OCI-LY1 (cell line): Measurements from ENCODE around the gene ZBTB16.

Experiments used
- H2AFZ ChIP-seq: fragments of 200-600 bp; sonication (generic), shearing (Covaris generic); 2 replicates; pipeline ENCODE4 v1.6.0; 2014; ENCODE audit warnings: antibody characterized with exemption, mild to moderate bottlenecking, low read length
- H3F3A ChIP-seq: fragments of 200-600 bp; sonication (generic), shearing (Covaris generic); 2 replicates; pipeline ENCODE4 v1.6.0; 2014; ENCODE audit warnings: mild to moderate bottlenecking, antibody characterized with exemption, low read length, moderate library complexity; ENCODE audit not compliant: insufficient read depth
- H3K27ac ChIP-seq: fragments of 200-600 bp; sonication (generic); 2 replicates; pipeline ENCODE4 v1.5.1; 2014; ENCODE audit warnings: low read length, mixed run types, mild to moderate bottlenecking, low read depth; ENCODE audit not compliant: poor library complexity, severe bottlenecking
- H3K27me3 ChIP-seq: fragments of 200-600 bp; sonication (generic); 2 replicates; pipeline ENCODE4 v1.6.0; 2014; ENCODE audit warnings: antibody characterized with exemption, mild to moderate bottlenecking, low read length, moderate library complexity; ENCODE audit not compliant: insufficient read depth
- H3K36me3 ChIP-seq: fragments of 200-600 bp; sonication (generic); 2 replicates; pipeline ENCODE4 v1.6.1; 2014; ENCODE audit warnings: mild to moderate bottlenecking, antibody characterized with exemption, low read length, moderate library complexity, mixed read lengths; ENCODE audit not compliant: insufficient read depth
- H3K4me1 ChIP-seq: fragments of 200-600 bp; sonication (generic); 2 replicates; pipeline ENCODE4 v1.5.1; 2014; ENCODE audit warnings: mild to moderate bottlenecking, low read length, moderate library complexity; ENCODE audit not compliant: insufficient read depth, severe bottlenecking
- H3K4me2 ChIP-seq: fragments of 200-600 bp; sonication (generic), shearing (Covaris generic); 2 replicates; pipeline ENCODE4 v1.6.1; 2014; ENCODE audit warnings: low read length
- H3K4me3 ChIP-seq: fragments of 200-600 bp; sonication (generic); 2 replicates; pipeline ENCODE4 v1.5.1; 2014; ENCODE audit warnings: low read length, low read depth, mild to moderate bottlenecking, mixed read lengths; ENCODE audit not compliant: poor library complexity, severe bottlenecking
- H3K79me2 ChIP-seq: fragments of 200-600 bp; shearing (Covaris generic); 2 replicates; pipeline ENCODE4 v1.6.1; 2016; ENCODE audit warnings: mixed run types, low read length, mixed read lengths; ENCODE audit not compliant: insufficient read depth
- H3K9ac ChIP-seq: fragments of 200-600 bp; sonication (generic), shearing (Covaris generic); 2 replicates; pipeline ENCODE4 v1.6.1; 2014; ENCODE audit warnings: mild to moderate bottlenecking, low read length, mixed read lengths
- H3K9me2 ChIP-seq: fragments of 200-600 bp; sonication (generic), shearing (Covaris generic); 2 replicates; pipeline ENCODE4 v1.6.1; 2014; ENCODE audit warnings: low read depth, mild to moderate bottlenecking, low read length, mixed read lengths
- H3K9me3 ChIP-seq: fragments of 200-600 bp; shearing (Covaris generic); 2 replicates; pipeline ENCODE4 v1.6.1; 2014; ENCODE audit warnings: low read length, mixed read lengths
- H4K20me1 ChIP-seq: fragments of 200-600 bp; sonication (generic), shearing (Covaris generic); 2 replicates; pipeline ENCODE4 v1.6.0; 2016; ENCODE audit warnings: mild to moderate bottlenecking, low read length; ENCODE audit not compliant: insufficient read depth
- EZH2 ChIP-seq: fragments of 200-600 bp; sonication (generic), shearing (Covaris generic); IDR thresholded peaks from 2 replicates; pipeline ENCODE4 v1.8.0; 2017; ENCODE audit warnings: borderline replicate concordance, mixed run types, mild to moderate bottlenecking, antibody characterized with exemption, low read length, moderate library complexity, mixed read lengths
- TF ChIP-seq, protein P1 (sequence below): fragments of 200-600 bp; sonication (generic), shearing (Covaris generic); IDR thresholded peaks from 2 replicates; pipeline ENCODE4 v1.5.1; 2017; ENCODE audit warnings: mild to moderate bottlenecking, antibody characterized with exemption, low read length, moderate library complexity, mixed read lengths

Gene ZBTB16

DNA sequence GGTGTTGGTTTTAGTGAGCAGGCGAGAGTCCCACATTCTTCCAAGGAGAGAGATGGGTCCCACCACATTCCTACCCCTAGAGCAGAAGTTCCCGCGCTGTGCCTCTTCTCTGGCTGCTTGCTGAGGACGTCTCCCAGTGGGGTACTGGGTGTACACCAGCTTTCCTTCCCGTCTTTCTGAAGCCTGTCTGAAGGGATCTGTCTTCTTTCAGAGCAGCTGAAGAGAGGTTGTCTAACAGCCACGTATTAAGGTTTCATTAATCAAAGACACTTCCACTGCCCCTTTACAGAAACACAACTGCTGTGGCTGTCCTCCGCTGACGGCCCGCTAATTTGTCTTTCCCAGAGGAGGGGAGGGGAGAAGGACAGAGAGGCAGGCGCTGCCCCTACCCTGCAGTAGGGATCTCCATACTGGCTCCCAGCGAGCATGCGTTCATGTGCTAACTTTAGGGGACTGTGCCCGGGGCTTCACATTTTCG lies 56.0 kb downstream of the ZBTB16 start:
- Histone ChIP-seq H3K4me3 (no peak overlapping the region), H3K9me2 (no peaks in the 10 kb centered on the region), H4K20me1 (no peaks in the 10 kb centered on the region), H2AFZ (no peak overlapping the region), H3K9ac (no peak overlapping the region), H3K79me2 (no peaks in the 10 kb centered on the region), H3K4me1 (no peaks in the 10 kb centered on the region), H3K36me3 (no peaks in the 10 kb centered on the region), H3F3A (no peaks in the 10 kb centered on the region), H3K9me3 (no peaks in the 10 kb centered on the region), H3K27me3 (no peaks in the 10 kb centered on the region), H3K27ac (no peak overlapping the region), H3K4me2 (no peak overlapping the region)
- no peak for TF ChIP-seq EZH2
- TF ChIP-seq, protein P1, sequence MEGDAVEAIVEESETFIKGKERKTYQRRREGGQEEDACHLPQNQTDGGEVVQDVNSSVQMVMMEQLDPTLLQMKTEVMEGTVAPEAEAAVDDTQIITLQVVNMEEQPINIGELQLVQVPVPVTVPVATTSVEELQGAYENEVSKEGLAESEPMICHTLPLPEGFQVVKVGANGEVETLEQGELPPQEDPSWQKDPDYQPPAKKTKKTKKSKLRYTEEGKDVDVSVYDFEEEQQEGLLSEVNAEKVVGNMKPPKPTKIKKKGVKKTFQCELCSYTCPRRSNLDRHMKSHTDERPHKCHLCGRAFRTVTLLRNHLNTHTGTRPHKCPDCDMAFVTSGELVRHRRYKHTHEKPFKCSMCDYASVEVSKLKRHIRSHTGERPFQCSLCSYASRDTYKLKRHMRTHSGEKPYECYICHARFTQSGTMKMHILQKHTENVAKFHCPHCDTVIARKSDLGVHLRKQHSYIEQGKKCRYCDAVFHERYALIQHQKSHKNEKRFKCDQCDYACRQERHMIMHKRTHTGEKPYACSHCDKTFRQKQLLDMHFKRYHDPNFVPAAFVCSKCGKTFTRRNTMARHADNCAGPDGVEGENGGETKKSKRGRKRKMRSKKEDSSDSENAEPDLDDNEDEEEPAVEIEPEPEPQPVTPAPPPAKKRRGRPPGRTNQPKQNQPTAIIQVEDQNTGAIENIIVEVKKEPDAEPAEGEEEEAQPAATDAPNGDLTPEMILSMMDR, result no peak

DNA sequence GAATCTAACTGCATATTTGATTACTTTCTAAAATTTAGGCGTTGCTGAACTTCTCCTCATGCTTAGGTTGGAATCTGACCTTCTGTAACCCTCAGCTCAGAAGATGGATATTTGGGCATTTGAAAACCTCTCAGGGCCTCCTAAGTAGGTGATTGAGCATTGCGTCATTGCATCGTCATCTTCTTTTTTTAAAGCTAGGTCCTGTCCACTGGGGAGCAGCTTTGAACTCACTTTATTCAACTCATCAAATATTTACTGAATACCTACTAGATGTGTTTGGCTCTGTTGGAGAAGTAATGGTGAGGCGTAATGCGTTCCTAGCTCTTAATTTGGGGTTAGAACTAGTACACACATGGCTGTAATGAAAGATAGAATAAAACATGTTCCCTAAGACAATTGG lies 56.8 kb downstream of the ZBTB16 start:
- no peak overlapping the region for H3K9ac ChIP-seq
- no peaks in the 10 kb centered on the region for H3K27me3 ChIP-seq
- H3K9me3 ChIP-seq, result no peaks in the 10 kb centered on the region
- H2AFZ ChIP-seq, result no peak overlapping the region
- no peaks in the 10 kb centered on the region for H3F3A ChIP-seq
- H3K79me2 ChIP-seq, result no peaks in the 10 kb centered on the region
- no peaks in the 10 kb centered on the region for H4K20me1 ChIP-seq
- no peaks in the 10 kb centered on the region for H3K36me3 ChIP-seq
- no peak overlapping the region for H3K4me3 ChIP-seq
- H3K4me2 ChIP-seq, result no peak overlapping the region
- no peaks in the 10 kb centered on the region for H3K9me2 ChIP-seq
- TF ChIP-seq EZH2, result no peak
- TF ChIP-seq, protein P1, result no peak
- H3K4me1 ChIP-seq, result no peaks in the 10 kb centered on the region
- H3K27ac ChIP-seq, result no peak overlapping the region

DNA sequence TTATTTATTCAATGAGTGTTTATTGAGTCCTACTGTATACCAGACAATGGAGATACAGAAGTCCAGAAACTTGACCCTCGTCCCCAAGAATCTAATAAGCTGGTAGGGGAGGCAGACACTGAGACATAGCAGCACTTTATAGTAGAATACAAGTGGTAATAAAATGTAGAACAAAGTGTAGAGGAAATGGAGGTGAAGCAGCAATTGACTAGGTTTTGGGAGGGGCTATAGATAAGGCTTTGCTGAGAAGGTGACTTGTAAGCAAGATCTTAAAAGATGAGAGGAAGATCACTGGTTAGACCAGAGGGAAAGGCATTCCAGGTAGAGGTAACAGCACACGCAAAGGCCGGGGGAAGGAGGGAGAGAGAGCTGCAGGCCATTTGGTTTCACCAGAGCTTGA lies 57.3 kb downstream of the ZBTB16 start:
- Histone ChIP-seq H3K9ac (no peak overlapping the region), H3K79me2 (no peaks in the 10 kb centered on the region), H3K4me3 (no peak overlapping the region), H3K27me3 (no peaks in the 10 kb centered on the region), H3K9me3 (no peaks in the 10 kb centered on the region), H3K27ac (no peak overlapping the region), H2AFZ (no peak overlapping the region), H3K36me3 (no peaks in the 10 kb centered on the region), H3K4me1 (no peaks in the 10 kb centered on the region), H3K4me2 (no peak overlapping the region), H3K9me2 (no peaks in the 10 kb centered on the region), H3F3A (no peaks in the 10 kb centered on the region), H4K20me1 (no peaks in the 10 kb centered on the region)
- TF ChIP-seq, protein P1, result no peak
